Measurements from ENCODE around the gene VPS26B.
"Not testable (repeated sequence)": the region's sequence is repeated elsewhere in the genome, so short reads cannot be mapped to it uniquely, and the experiment has no call there.

The VPS26B gene

DNA sequence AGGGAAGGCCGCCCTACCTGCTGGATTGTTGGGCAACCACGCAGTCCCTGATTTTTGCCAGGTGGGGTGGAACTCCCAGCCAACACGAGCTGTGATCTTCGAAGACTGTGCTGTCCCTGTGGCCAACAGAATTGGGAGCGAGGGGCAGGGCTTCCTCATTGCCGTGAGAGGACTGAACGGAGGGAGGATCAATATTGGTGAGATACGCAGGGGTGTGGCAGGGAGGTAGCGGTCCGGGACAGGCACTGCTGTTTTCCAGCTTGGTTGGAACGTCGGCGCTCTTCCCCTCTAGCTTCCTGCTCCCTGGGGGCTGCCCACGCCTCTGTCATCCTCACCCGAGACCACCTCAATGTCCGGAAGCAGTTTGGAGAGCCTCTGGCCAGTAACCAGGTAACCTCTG, 36.5 kb downstream of the VPS26B start:
- DNase-seq, result no peak

DNA sequence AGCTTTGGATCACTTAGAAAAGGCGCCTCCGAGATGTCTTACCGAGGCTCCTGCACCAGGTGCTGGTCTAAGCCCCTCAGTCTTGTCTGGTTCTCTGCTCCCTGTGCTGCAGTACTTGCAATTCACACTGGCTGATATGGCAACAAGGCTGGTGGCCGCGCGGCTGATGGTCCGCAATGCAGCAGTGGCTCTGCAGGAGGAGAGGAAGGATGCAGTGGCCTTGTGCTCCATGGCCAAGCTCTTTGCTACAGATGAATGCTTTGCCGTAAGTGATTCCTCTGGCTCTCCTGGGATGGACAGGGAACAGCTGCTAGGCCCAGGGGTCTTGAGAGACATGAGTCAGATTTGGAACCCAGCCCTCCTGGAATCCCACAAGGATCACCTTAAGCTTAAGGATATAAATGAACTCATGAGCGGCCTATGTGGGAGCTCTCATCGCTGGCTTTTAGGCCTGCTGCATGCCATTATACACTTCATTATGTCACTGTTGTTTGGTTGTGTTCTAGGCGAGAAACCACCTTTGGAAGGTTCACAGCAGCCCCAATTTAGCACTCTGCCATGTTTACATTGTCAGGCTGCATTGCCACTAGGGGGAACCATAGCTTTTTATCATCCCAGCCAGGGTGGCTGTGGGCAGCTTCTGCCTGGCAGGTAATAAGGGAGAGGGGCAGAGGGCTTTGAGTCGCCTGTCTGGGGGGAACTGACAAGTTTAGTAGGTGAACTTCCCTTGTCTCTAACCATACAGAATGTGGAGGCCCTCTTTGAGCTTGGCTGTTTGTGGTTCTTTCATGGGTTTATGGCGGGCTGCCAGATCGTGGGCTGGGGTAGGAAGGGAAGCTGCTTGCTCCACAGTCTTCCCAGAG, 37.4 kb downstream of the VPS26B start:
- DNase-seq, result peak; percentile 33

- no peak for DNase-seq
These were observed 40.7 kb downstream of the VPS26B start for GRCh38 chr11:134264966-134265764.

DNA sequence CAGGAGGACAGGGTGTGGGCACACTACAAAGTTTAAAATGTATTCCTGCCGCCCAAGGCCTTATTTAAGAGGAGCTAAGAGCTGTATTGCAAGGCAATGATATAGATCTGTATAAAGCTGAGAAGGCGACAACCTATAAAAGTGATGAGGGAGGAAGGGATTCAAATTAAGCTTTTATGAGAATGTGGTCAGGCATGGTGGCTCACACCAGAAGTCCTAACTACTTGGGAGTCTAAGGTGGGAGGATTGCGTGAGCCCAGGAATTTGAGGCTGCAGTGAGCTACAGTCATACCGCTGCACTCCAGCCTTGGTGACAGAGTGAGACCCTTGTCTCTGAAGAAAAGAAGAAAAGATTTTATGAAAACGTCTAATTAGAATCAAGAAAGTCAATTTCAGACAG, 42.0 kb downstream of the VPS26B start:
- DNase-seq, result no peak

- no peak for DNase-seq
These were observed 42.4 kb downstream of the VPS26B start for GRCh38 chr11:134266841-134267251.

DNA sequence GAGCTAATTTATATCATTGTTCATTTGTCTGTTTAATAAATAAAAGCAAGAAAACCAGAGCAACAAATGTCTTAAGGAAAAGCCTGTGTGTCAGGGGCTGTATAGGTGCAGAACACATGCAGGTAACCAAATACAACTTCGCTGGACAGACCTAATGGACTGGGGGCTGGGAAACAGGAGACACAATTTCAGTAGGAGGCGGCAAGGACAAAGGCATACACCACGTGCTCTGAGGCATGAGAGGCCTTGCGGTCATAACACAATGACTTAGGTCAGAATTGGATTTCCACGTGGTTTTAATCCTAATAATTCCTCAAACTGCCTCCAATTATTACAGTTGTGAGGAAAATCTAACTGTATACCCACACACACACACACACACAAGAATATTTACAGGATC, 43.0 kb downstream of the VPS26B start:
- no peak for DNase-seq

GRCh38 chr11:134267966-134268365, 43.5 kb downstream of the VPS26B start:
- no peak for DNase-seq

- DNase-seq, result no peak
These were observed 45.8 kb downstream of the VPS26B start for GRCh38 chr11:134270250-134270714.

GRCh38 chr11:134271978-134272377, 47.5 kb downstream of the VPS26B start:
- DNase-seq, result no peak

- no peak for DNase-seq
These were observed 48.2 kb downstream of the VPS26B start for GRCh38 chr11:134272381-134273316.

- no peak for DNase-seq
These were observed 48.8 kb downstream of the VPS26B start for GRCh38 chr11:134273317-134273712.

GRCh38 chr11:134275188-134275533, 50.7 kb downstream of the VPS26B start:
- DNase-seq, result no peak

GRCh38 chr11:134275534-134276395, 51.3 kb downstream of the VPS26B start, which contains the start of gene GLB1L3:
TSS of gene GLB1L3 (plus strand) at chr11:134276379. CDS start at chr11:134276741, 362 bp downstream.
- peak; percentile 83 for DNase-seq

GRCh38 chr11:134276396-134277182, 52.1 kb downstream of the VPS26B start:
- DNase-seq, result peak; percentile 31

- DNase-seq, result no peak
These were observed 52.9 kb downstream of the VPS26B start for GRCh38 chr11:134277183-134278001.

DNA sequence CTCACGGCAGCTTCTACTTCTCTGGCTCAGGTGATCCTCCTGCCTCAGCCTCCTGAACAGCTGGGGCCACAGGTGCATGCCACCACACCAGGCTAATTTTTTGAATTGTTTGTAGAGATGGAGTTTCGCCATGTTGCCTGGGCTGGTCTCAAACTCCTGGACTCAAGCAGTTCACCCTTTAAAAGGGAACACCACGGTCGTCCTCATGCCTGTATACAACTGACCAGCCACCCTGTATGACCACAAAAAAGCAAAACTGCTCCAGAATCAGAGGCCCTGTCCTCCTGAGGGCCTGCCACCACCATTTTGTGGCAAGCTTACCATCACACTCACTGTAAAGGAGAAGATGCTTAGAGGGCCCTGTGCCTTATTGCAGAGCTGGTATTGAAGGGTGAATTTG, 53.9 kb downstream of the VPS26B start:
- no peak for DNase-seq

DNA sequence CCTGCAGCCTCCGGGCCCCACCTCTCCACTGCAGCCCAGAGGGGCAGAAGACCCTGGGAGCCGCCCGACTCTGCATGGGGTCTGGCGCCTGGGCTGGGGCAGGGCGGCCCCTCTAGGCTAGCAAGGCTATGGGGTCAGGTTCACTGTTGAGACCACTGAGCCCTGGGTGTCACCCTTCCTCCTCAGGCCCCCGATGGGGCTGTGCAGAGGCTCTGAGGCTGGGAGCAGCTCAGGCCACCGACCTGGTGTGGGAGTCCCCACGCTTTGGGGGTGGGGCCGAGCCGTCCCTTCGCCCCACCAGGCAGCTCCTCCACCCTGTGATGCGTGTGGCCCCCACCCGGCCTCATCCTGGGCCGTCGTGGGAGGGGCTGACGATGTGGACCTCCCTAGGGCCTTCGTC, 57.2 kb downstream of the VPS26B start:
- not testable (repeated sequence) for DNase-seq

DNA sequence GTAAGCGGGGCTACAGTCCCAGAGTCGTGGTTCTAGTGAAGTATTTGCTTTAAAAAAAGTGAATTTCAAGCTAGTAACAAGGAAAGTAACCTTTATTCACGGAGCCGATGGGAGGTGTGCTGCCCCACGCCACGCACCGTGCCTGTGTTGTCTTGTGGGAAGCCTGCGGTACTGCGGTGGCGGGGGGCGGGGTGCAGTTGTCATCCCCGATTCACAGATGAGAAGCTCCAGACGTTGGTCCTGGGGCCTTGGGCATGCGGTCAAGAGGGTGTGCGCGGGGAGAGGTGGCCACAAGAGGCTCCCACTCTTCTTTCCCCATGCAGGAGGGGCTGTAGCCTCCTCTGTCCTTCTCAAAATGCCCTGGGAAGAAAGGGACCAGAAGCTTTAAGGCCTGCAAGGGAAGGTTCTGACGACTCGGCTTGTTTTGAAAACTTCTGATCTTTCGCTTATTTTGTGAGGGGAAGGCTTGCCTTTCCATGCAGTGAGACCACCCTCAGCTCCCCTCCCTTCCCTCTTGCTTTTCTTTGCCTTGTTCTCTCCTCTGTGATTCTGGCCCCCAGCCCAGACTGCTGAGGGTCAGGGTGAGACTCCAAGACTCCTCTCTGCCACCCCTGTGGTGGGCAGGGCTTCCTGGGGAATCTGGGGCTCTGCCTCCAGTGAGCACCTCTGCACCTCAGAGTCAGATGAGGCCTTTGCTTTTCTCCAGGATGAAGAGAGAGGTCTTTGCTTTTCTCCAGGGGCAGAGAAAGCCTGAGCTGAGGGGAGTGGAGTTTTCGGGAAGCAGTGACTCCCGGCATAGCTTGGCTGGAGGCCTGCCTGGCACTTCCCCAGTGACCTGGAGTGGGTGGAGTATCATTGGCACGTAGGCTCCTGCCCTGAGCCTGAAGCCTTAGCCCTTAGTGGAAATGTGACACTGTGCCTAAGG, 57.9 kb downstream of the VPS26B start:
- DNase-seq, result no peak
